K562 (cell line): ENCODE results near the gene OPCML. TPM values are rescaled to one million over a fixed set of nuclear protein-coding genes. Genes with fewer than 3 reads are reported as not detected.

Experiments
- ATAC-seq: fragments of 200-7000 bp; cut with Tn5 transposase; 3 replicates; pipeline ENCODE4 v1.9.1; 2020; ENCODE audit warnings: moderate library complexity
- BruUV-seq: library from RNA; stranded (reverse); fragments of 400-500 nt; replicated peaks from 2 replicates; lab custom pipeline; 2021; lab: Mats Ljungman, UMichigan
- CTCF ChIA-PET: fragments of 300-600 bp; formaldehyde crosslinking; extraction: SDS; loops from one replicate; lab custom pipeline; 2021; ENCODE audit warnings: low intra/inter-chr PET ratio; lab: Yijun Ruan, JAX
- POLR2A ChIA-PET: fragments of 300-600, 350-650 bp; sonication (Branson Sonifier 250); formaldehyde crosslinking; extraction: SDS; loops from one replicate; lab custom pipeline; 2021; ENCODE audit warnings: antibody characterized with exemption, inconsistent platforms; lab: Yijun Ruan, JAX
- DNase-seq, 4 experiments: peaks; one replicate each; pipeline versions ENCODE4 v3.0.0 to v3.0.0-alpha.2; 2011 to 2018; ENCODE audit warnings: low spot score in 3 of 4, mixed read lengths in 3 of 4; ENCODE audit errors: extremely low read depth in 1 of 4
- FAIRE-seq: peaks from 2 replicates; lab custom pipeline; 2011; peaks lifted over from hg19 to GRCh38; lab: Jason Lieb, UNC
- H2AFZ ChIP-seq: 2 replicates; pipeline ENCODE4 v1.6.0; 2011; ENCODE audit warnings: low read depth, low read length, control low read depth, inconsistent platforms
- H3K27ac ChIP-seq: fragments of 200-600 bp; 3 replicates; pipeline ENCODE4 v1.8.0; 2011; ENCODE audit warnings: low read depth, mild to moderate bottlenecking, control low read depth, inconsistent platforms, low read length, moderate library complexity, mixed read lengths; ENCODE audit errors: extremely low read depth
- H3K27me3 ChIP-seq, 2 experiments: fragments of 300-600 bp in 1 of 2; 2 replicates in 1 of 2; 3 replicates in 1 of 2; pipeline versions ENCODE4 v1.6.0 to v1.8.0; 2011; ENCODE audit warnings: inconsistent platforms in 2 of 2, low read length in 2 of 2, mild to moderate bottlenecking in 1 of 2, mixed read lengths in 1 of 2, moderate library complexity in 1 of 2; ENCODE audit not compliant: control insufficient read depth in 2 of 2, insufficient read depth in 2 of 2
- H3K36me3 ChIP-seq: fragments of 300-600 bp; 3 replicates; pipeline ENCODE4 v1.8.0; 2011; ENCODE audit warnings: mild to moderate bottlenecking, low read length, inconsistent platforms; ENCODE audit not compliant: control insufficient read depth, insufficient read depth
- H3K4me1 ChIP-seq, 2 experiments: fragments of 200-600 bp in 1 of 2; replicated peaks in 1 of 2; 2 replicates in 1 of 2; 3 replicates in 1 of 2; pipeline versions ENCODE4 v1.5.1 to v1.8.0; 2011; ENCODE audit warnings: inconsistent platforms in 2 of 2, low read length in 2 of 2, mild to moderate bottlenecking in 1 of 2, mixed read lengths in 1 of 2, moderate library complexity in 1 of 2; ENCODE audit not compliant: control insufficient read depth in 2 of 2, insufficient read depth in 2 of 2
- H3K4me2 ChIP-seq: 2 replicates; pipeline ENCODE4 v1.6.1; 2011; ENCODE audit warnings: low read length, control low read depth, inconsistent platforms, mixed read lengths; ENCODE audit not compliant: insufficient read depth
- H3K4me3 ChIP-seq: fragments of 200-600 bp; sonication (generic), shearing (Covaris generic); 2 replicates; pipeline ENCODE4 v1.5.1; 2016; ENCODE audit warnings: control low read depth, inconsistent platforms
- H3K79me2 ChIP-seq: fragments of 200-600 bp; 3 replicates; pipeline ENCODE4 v1.8.0; 2011; ENCODE audit warnings: low read length, inconsistent platforms; ENCODE audit not compliant: control insufficient read depth, insufficient read depth
- H3K9ac ChIP-seq, 2 experiments: 2 replicates each; pipeline versions ENCODE4 v1.6.0 to v1.6.1; 2011; ENCODE audit warnings: low read depth in 2 of 2, low read length in 2 of 2, control low read depth in 1 of 2, inconsistent platforms in 1 of 2, mild to moderate bottlenecking in 1 of 2, mixed read lengths in 1 of 2; ENCODE audit not compliant: insufficient read depth in 1 of 2
- H3K9me1 ChIP-seq: one replicate; pipeline ENCODE4 v1.6.0; 2011; ENCODE audit warnings: inconsistent platforms, mild to moderate bottlenecking, low read length, moderate library complexity; ENCODE audit not compliant: control insufficient read depth, insufficient read depth
- H3K9me3 ChIP-seq: replicated peaks from 2 replicates; pipeline ENCODE4 v1.5.1; 2011; ENCODE audit warnings: low read depth, low read length, inconsistent platforms; ENCODE audit not compliant: control insufficient read depth, insufficient read depth
- H4K20me1 ChIP-seq: replicated peaks from 2 replicates; pipeline ENCODE4 v1.6.1; 2011; ENCODE audit warnings: low read length, inconsistent platforms, mixed read lengths; ENCODE audit not compliant: control insufficient read depth, insufficient read depth
- CSDE1 ChIP-seq, 2 experiments: fragments of 450-650 bp; IDR thresholded peaks; 2 replicates each; pipeline ENCODE4 v1.6.1; 2016; ENCODE audit warnings: mild to moderate bottlenecking in 1 of 2
- MEIS2 ChIP-seq: fragments of 450-650 bp; IDR thresholded peaks from 2 replicates; pipeline ENCODE4 v1.6.1; 2014; ENCODE audit warnings: mild to moderate bottlenecking; ENCODE audit not compliant: partially characterized antibody
- NBN ChIP-seq: fragments of 450-650 bp; IDR thresholded peaks from 2 replicates; pipeline ENCODE4 v1.6.1; 2016; ENCODE audit warnings: low read depth, mild to moderate bottlenecking
- SMARCA5 ChIP-seq: fragments of 450-650 bp; IDR thresholded peaks from 2 replicates; pipeline ENCODE4 v1.6.1; 2016
- TBP ChIP-seq: optimal IDR thresholded peaks from 2 replicates; pipeline ENCODE3; 2011; ENCODE audit warnings: low read depth, low read length, improper control_type of control experiment
- XRCC4 ChIP-seq: IDR thresholded peaks from one replicate; pipeline ENCODE4 v1.6.1; 2011; ENCODE audit not compliant: insufficient read depth, insufficient read length; ENCODE audit errors: extremely low read depth
- ZBTB33 ChIP-seq: sonication (generic); formaldehyde crosslinking; IDR thresholded peaks from 2 replicates; pipeline ENCODE4 v1.8.1; 2023; ENCODE audit warnings: mild to moderate bottlenecking, missing genetic modification reagents
- WGBS: fragments of 100-300 bp; shearing (Covaris generic); methylation state at CpG from one replicate; pipeline ENCODE4 v1.1.6; 2016; ENCODE audit warnings: low coverage, mixed read lengths; ENCODE audit not compliant: insufficient coverage; ENCODE audit errors: missing lambda C conversion rate; 5-methylcytosine and 5-hydroxymethylcytosine counted together
- in situ Hi-C: fragments of 300-500 bp; cut with MboI; formaldehyde crosslinking; loops from 4 replicates; pipeline ENCODE4 v1.15.0; 2018; ENCODE audit warnings: inconsistent platforms, mixed read lengths
- intact Hi-C: fragments of 100-400 bp; cut with micrococcal nuclease; formaldehyde crosslinking; loops from 2 replicates; pipeline ENCODE4 v1.14.2; 2022
- polyA plus RNA-seq, 8 experiments: library from polyadenylated mRNA; depleted of rRNA in 4 of 8; stranded (reverse) in 5 of 8; unstranded in 3 of 8; fragments of >200 nt; fragmentation: Nextera tagmentation in 2 of 8; fragmentation: Illumina TruSeq in 1 of 8; extraction: Ambion mirVana in 2 of 8; extraction: Trizol in 1 of 8; gene quantifications; 2 replicates each; pipeline versions ENCODE4 v1.2.1 to v1.2.3, GENCODE V29; 2011 to 2014; ENCODE audit warnings: inconsistent platforms in 1 of 8, missing spikeins in 1 of 8
- total RNA-seq, 7 experiments: library from RNA; depleted of rRNA in 6 of 7; stranded (reverse); fragments of >200 nt in 6 of 7; fragmentation: Illumina TruSeq in 2 of 7; extraction: Trizol in 2 of 7; gene quantifications; 2 replicates each; pipeline versions ENCODE4 v1.2.1 to v1.2.3, GENCODE V29; 2011 to 2021; ENCODE audit warnings: low replicate concordance in 1 of 7

OPCML gene
- total and polyA plus RNA-seq, 9 of the 15 experiments (the other 6 are each of a cell fraction or from before 2014, with no cell fraction given), result not detected

- TF ChIP-seq TBP (no peak), MEIS2 (no peak), CSDE1 (IDR thresholded peaks at IDR 0.05) (no peak)
Observed at GRCh38 chr11:133337951-133338418, 194.3 kb downstream of the OPCML start (continued).

- Histone ChIP-seq H3K4me1 (no peaks in the 10 kb centered on the region), H3K9me1 (no peaks in the 10 kb centered on the region), H3K9me3 (no peaks in the 10 kb centered on the region; the same call in 1 of the 2 replicates), H3K79me2 (no peaks in the 10 kb centered on the region), H3K27ac (no peak overlapping the region), H3K36me3 (no peaks in the 10 kb centered on the region), H3K4me2 (no peak overlapping the region), H3K4me3 (no peak overlapping the region), H4K20me1 (no peaks in the 10 kb centered on the region), H3K9ac (no peak overlapping the region), H2AFZ (no peak overlapping the region), H3K27me3 (no peaks in the 10 kb centered on the region)
- 0% methylated on average over 4 of the region's 4 CpGs for WGBS
- FAIRE-seq (no peak), ATAC-seq (no peak), DNase-seq (no peak)
- TF ChIP-seq XRCC4 (no peak), NBN (no peak), ZBTB33 (no peak), SMARCA5 (no peak)
- ChIA-PET CTCF (no interaction called here), POLR2A (no interaction called here)
- in situ Hi-C loops, result no loop called here
- intact Hi-C loops, result no loop called here
- BruUV-seq, result no TSS peak
Observed at GRCh38 chr11:133337193-133337592, 195.1 kb downstream of the OPCML start.
